ENCODE data around the gene ABO. TPM values are rescaled to one million over a fixed set of nuclear protein-coding genes. Genes with fewer than 3 reads are reported as not detected.

Gene ABO
- total and polyA plus RNA-seq, 2 donors (not counting 3 experiments of a cell fraction or from before 2014, with no cell fraction given): not detected

GRCh38 chr9:133309608-133310007 lies 34.6 kb upstream of the ABO start:
- intact Hi-C loops (cut with micrococcal nuclease): no loop called here
- Histone ChIP-seq H3K9ac (replicated peaks; ENCODE audit: extremely low read depth, insufficient read depth, low read length) (no peak overlapping the region), H3K27me3 (ENCODE audit: control insufficient read depth in 2 of 2, insufficient read depth in 2 of 2, low read length in 2 of 2) (peaks cover 0 to 2% of the 10 kb centered on the region in 2 experiments), H3K9me1 (replicated peaks; ENCODE audit: control insufficient read depth, extremely low read depth, insufficient read depth, low read length) (no peaks in the 10 kb centered on the region), H4K20me1 (replicated peaks; ENCODE audit: control insufficient read depth, extremely low read depth, insufficient read depth, low read length) (no peaks in the 10 kb centered on the region), H3K4me2 (ENCODE audit: insufficient read depth, low read length) (no peak overlapping the region), H3K79me2 (ENCODE audit: control insufficient read depth, insufficient read depth, low read length) (no peaks in the 10 kb centered on the region), H3K9me3 (replicated peaks; ENCODE audit: control insufficient read depth, insufficient read depth, low read length) (no peaks in the 10 kb centered on the region), H3K27ac (ENCODE audit: insufficient read depth, low read depth, low read length) (no peak overlapping the region), H2AFZ (ENCODE audit: low read depth, low read length) (no peak overlapping the region), H3K4me1 (ENCODE audit: control insufficient read depth, extremely low read depth, insufficient read depth, low read length) (no peaks in the 10 kb centered on the region), H3K36me3 (ENCODE audit: control insufficient read depth in 2 of 2, extremely low read depth in 1 of 2, insufficient read depth in 2 of 2, low read length in 2 of 2) (no peaks in the 10 kb centered on the region), H3K4me3 (replicated peaks in 1 of 3; ENCODE audit: insufficient read depth in 1 of 3, low read depth in 1 of 3, low read length in 3 of 3) (no peak overlapping the region)
- dilution Hi-C loops (cut with MboI; ENCODE audit: extremely low pct_ligation_motif_present, low sequenced_read_pairs): no loop called here
- TF ChIP-seq CTCF (IDR thresholded peaks at IDR 0.05; ENCODE audit: extremely low read depth in 1 of 2, insufficient read depth in 1 of 2, low read depth in 1 of 2, low read length in 2 of 2) (no peak), FOS (IDR thresholded peaks at IDR 0.05; ENCODE audit: borderline replicate concordance, insufficient read depth, low read length) (no peak), EZH2 (IDR thresholded peaks at IDR 0.05; ENCODE audit: borderline replicate concordance, low read depth, low read length, severe bottlenecking) (no peak), POLR2A (IDR thresholded peaks at IDR 0.05; ENCODE audit: low read depth, low read length) (no peak), MYC (IDR thresholded peaks at IDR 0.05; ENCODE audit: low read depth, low read length) (no peak), JUN (IDR thresholded peaks at IDR 0.05; ENCODE audit: borderline replicate concordance, insufficient read depth, insufficient read length, low read depth) (no peak), GATA2 (IDR thresholded peaks at IDR 0.05; ENCODE audit: insufficient read depth, insufficient read length, low read depth, low read length) (no peak), POLR2AphosphoS5 (IDR thresholded peaks at IDR 0.05; ENCODE audit: insufficient read depth, low read depth, low read length) (no peak), MAX (IDR thresholded peaks at IDR 0.05; ENCODE audit: insufficient read depth, insufficient read length) (no peak)
- ChIA-PET CTCF (no interaction called here), POLR2A (no interaction called here)
- BruUV-seq (replicated peaks): no TSS peak
- FAIRE-seq (no peak), DNase-seq (ENCODE audit: low read depth, low spot score) (no peak)

All from endothelial cell of umbilical vein (primary cell).